Spleen (tissue), 7 donors: Measurements from ENCODE around the gene CNTNAP2.

ENCODE experiments used
- CTCF ChIP-seq, 11 experiments: fragments of 200-600 bp in 7 of 11; fragments of 450-650 bp in 4 of 11; sonication (generic) in 4 of 11; IDR thresholded peaks in 8 of 11; conservative IDR thresholded peaks in 3 of 11; 1 replicate in 7 of 11; 2 replicates in 4 of 11; pipeline versions ENCODE4 v1.4.0 to v1.8.0; 2016 to 2021; ENCODE audit warnings: antibody characterized with exemption in 11 of 11, inconsistent platforms in 4 of 11, mild to moderate bottlenecking in 1 of 11
- POLR2AphosphoS5 ChIP-seq, 3 donors: sonication (generic); formaldehyde crosslinking; IDR thresholded peaks; one replicate each; pipeline ENCODE4 v1.5.1; 2017; ENCODE audit warnings: antibody characterized with exemption in 3 of 3
- donor health status: DM: no; HTN: no; CAD: no; lungs with moderate emphysema.
- donor health status: DM: no; HTN: no; CAD: no.
- donor health status: DM: no; HTN: no; CAD: no.

- TF ChIP-seq CTCF (IDR thresholded peaks at IDR 0.05 in 8 of 11, conservative IDR thresholded peaks at IDR 0.05 in 3 of 11): no peak
- no peak for TF ChIP-seq POLR2AphosphoS5 (IDR thresholded peaks at IDR 0.05)
These were observed 1053.9 kb downstream of the CNTNAP2 start for GRCh38 chr7:147170341-147171012.
